Measurements from ENCODE around the gene DLGAP1.

DLGAP1 gene

GRCh38 chr18:3901042-3901441 is 554.1 kb downstream of the DLGAP1 start:
- TF ChIP-seq CTCF (IDR thresholded peaks at IDR 0.05; ENCODE audit: low read depth, low read length) = no peak
- Histone ChIP-seq H3K79me2 (ENCODE audit: low read length) (no peaks in the 10 kb centered on the region), H3K27ac (ENCODE audit: low read length) (no peak overlapping the region), H3K4me3 (ENCODE audit: low read length) (no peak overlapping the region), H3K27me3 (ENCODE audit: low read depth, low read length) (peaks cover 37% of the 10 kb centered on the region), H3K36me3 (replicated peaks; ENCODE audit: low read depth, low read length) (no peaks in the 10 kb centered on the region), H3K4me2 (ENCODE audit: low read length) (no peak overlapping the region), H2AFZ (ENCODE audit: low read depth, low read length) (no peak overlapping the region), H4K20me1 (ENCODE audit: insufficient read depth, low read length) (no peaks in the 10 kb centered on the region), H3K9ac (ENCODE audit: low read length) (no peak overlapping the region), H3K9me3 (ENCODE audit: insufficient read depth, low read length) (no peaks in the 10 kb centered on the region), H3K4me1 (ENCODE audit: low read length) (peaks cover 6% of the 10 kb centered on the region)

GRCh38 chr18:3900327-3900726 is 554.8 kb downstream of the DLGAP1 start:
- Histone ChIP-seq H3K27ac (ENCODE audit: low read length) (no peak overlapping the region), H2AFZ (ENCODE audit: low read depth, low read length) (no peak overlapping the region), H3K4me3 (ENCODE audit: low read length) (no peak overlapping the region), H3K4me2 (ENCODE audit: low read length) (no peak overlapping the region), H3K9me3 (ENCODE audit: insufficient read depth, low read length) (no peaks in the 10 kb centered on the region), H3K9ac (ENCODE audit: low read length) (no peak overlapping the region), H3K36me3 (replicated peaks; ENCODE audit: low read depth, low read length) (no peaks in the 10 kb centered on the region), H3K4me1 (ENCODE audit: low read length) (no peaks in the 10 kb centered on the region), H3K27me3 (ENCODE audit: low read depth, low read length) (peaks cover 37% of the 10 kb centered on the region), H4K20me1 (ENCODE audit: insufficient read depth, low read length) (no peaks in the 10 kb centered on the region), H3K79me2 (ENCODE audit: low read length) (no peaks in the 10 kb centered on the region)
- TF ChIP-seq CTCF (IDR thresholded peaks at IDR 0.05; ENCODE audit: low read depth, low read length) = no peak
- TF ChIP-seq EZH2phosphoT487 (IDR thresholded peaks at IDR 0.05; ENCODE audit: low read depth) = no peak

- no peaks in the 10 kb centered on the region for H3K79me2 ChIP-seq (ENCODE audit: low read length)
- H3K27me3 ChIP-seq (ENCODE audit: low read depth, low read length) = peaks cover 37% of the 10 kb centered on the region
- TF ChIP-seq EZH2phosphoT487 (IDR thresholded peaks at IDR 0.05; ENCODE audit: low read depth) (no peak), CTCF (IDR thresholded peaks at IDR 0.05; ENCODE audit: low read depth, low read length) (no peak)
- H3K9ac ChIP-seq (ENCODE audit: low read length) = no peak overlapping the region
- no peak overlapping the region for H3K27ac ChIP-seq (ENCODE audit: low read length)
- H4K20me1 ChIP-seq (ENCODE audit: insufficient read depth, low read length) = no peaks in the 10 kb centered on the region
- no peak overlapping the region for H3K4me2 ChIP-seq (ENCODE audit: low read length)
- H2AFZ ChIP-seq (ENCODE audit: low read depth, low read length) = no peak overlapping the region
- H3K4me3 ChIP-seq (ENCODE audit: low read length) = no peak overlapping the region
- H3K36me3 ChIP-seq (replicated peaks; ENCODE audit: low read depth, low read length) = no peaks in the 10 kb centered on the region
- H3K9me3 ChIP-seq (ENCODE audit: insufficient read depth, low read length) = no peaks in the 10 kb centered on the region
- H3K4me1 ChIP-seq (ENCODE audit: low read length) = no peaks in the 10 kb centered on the region
Measured at GRCh38 chr18:3898861-3899613, 556.1 kb downstream of the DLGAP1 start.

- Histone ChIP-seq H3K9ac (ENCODE audit: low read length) (no peak overlapping the region), H4K20me1 (ENCODE audit: insufficient read depth, low read length) (no peaks in the 10 kb centered on the region), H3K4me1 (ENCODE audit: low read length) (no peaks in the 10 kb centered on the region), H3K27me3 (ENCODE audit: low read depth, low read length) (peaks cover 3% of the 10 kb centered on the region; the same call in 1 of the 2 replicates), H3K9me3 (ENCODE audit: insufficient read depth, low read length) (no peaks in the 10 kb centered on the region), H3K4me2 (ENCODE audit: low read length) (no peak overlapping the region), H3K27ac (ENCODE audit: low read length) (no peak overlapping the region), H2AFZ (ENCODE audit: low read depth, low read length) (no peak overlapping the region), H3K79me2 (ENCODE audit: low read length) (no peaks in the 10 kb centered on the region), H3K4me3 (ENCODE audit: low read length) (no peak overlapping the region), H3K36me3 (replicated peaks; ENCODE audit: low read depth, low read length) (no peaks in the 10 kb centered on the region)
- TF ChIP-seq CTCF (IDR thresholded peaks at IDR 0.05; ENCODE audit: low read depth, low read length) (no peak), EZH2phosphoT487 (IDR thresholded peaks at IDR 0.05; ENCODE audit: low read depth) (no peak)
Measured at GRCh38 chr18:3892152-3892551, 563.0 kb downstream of the DLGAP1 start.
